Lung (tissue), 12 donors: ENCODE results near the gene SMIM12. TPM values are rescaled to one million over a fixed set of nuclear protein-coding genes. Genes with fewer than 3 reads are reported as not detected.
A peak's percentile ranks its signal among the peaks of the same experiment; 100 is the strongest.

Source experiments
- ATAC-seq: fragments of 200-7000 bp; cut with Tn5 transposase; one replicate; pipeline ENCODE4 v1.9.1; 2020; ENCODE audit warnings: moderate number of reproducible peaks; ENCODE audit not compliant: insufficient read depth, low FRiP score
- DNase-seq, 3 donors: peaks; one replicate each; pipeline ENCODE4 v3.0.0-alpha.2; 2013 to 2017
- H3K27ac ChIP-seq, 2 donors: one replicate each; pipeline ENCODE4 v1.5.1; 2013; ENCODE audit warnings: mild to moderate bottlenecking in 2 of 2, moderate library complexity in 2 of 2, control low read depth in 1 of 2, inconsistent platforms in 1 of 2, low read depth in 1 of 2, low read length in 1 of 2
- H3K27me3 ChIP-seq, 3 donors: one replicate each; pipeline ENCODE4 v1.5.1; 2013; ENCODE audit warnings: low read length in 2 of 3; ENCODE audit not compliant: control insufficient read depth in 3 of 3, insufficient read depth in 3 of 3
- H3K36me3 ChIP-seq, 4 donors: one replicate each; pipeline ENCODE4 v1.5.1; 2013; ENCODE audit warnings: low read length in 4 of 4, mild to moderate bottlenecking in 1 of 4, moderate library complexity in 1 of 4; ENCODE audit not compliant: control insufficient read depth in 4 of 4, insufficient read depth in 4 of 4
- H3K4me1 ChIP-seq, 5 donors: one replicate each; pipeline ENCODE4 v1.5.1; 2013; ENCODE audit warnings: low read length in 5 of 5, mild to moderate bottlenecking in 2 of 5, moderate library complexity in 1 of 5; ENCODE audit not compliant: control insufficient read depth in 5 of 5, insufficient read depth in 5 of 5
- H3K4me3 ChIP-seq: one replicate; pipeline ENCODE4 v1.5.1; 2013; ENCODE audit warnings: mild to moderate bottlenecking, control low read depth, moderate library complexity
- H3K9ac ChIP-seq, 2 donors: one replicate each; pipeline ENCODE4 v1.5.1; 2013; ENCODE audit warnings: low read length in 2 of 2, control low read depth in 1 of 2; ENCODE audit not compliant: insufficient read depth in 1 of 2
- H3K9me3 ChIP-seq, 4 donors: one replicate each; pipeline ENCODE4 v1.5.1; 2013; ENCODE audit warnings: low read length in 3 of 4, mild to moderate bottlenecking in 1 of 4, moderate library complexity in 1 of 4; ENCODE audit not compliant: control insufficient read depth in 4 of 4, insufficient read depth in 3 of 4
- WGBS, 2 donors: extraction: QIAGEN DNeasy Blood & Tissue Kit; methylation state at CpG; one replicate each; pipeline ENCODE4 v1.1.7; 2013; 5-methylcytosine and 5-hydroxymethylcytosine counted together
- polyA plus RNA-seq, 2 donors: library from polyadenylated mRNA; stranded (reverse); fragments of 200-250 nt; gene quantifications; one replicate each; pipeline ENCODE4 v1.2.1, GENCODE V29; 2013
- total RNA-seq, 2 donors: library from RNA; depleted of rRNA in 1 of 2; stranded (reverse); fragments of >200 nt in 1 of 2; gene quantifications; one replicate each; pipeline ENCODE4 v1.2.1, GENCODE V29; 2014 to 2021
- TF ChIP-seq, protein P1 (sequence below): IDR thresholded peaks from 2 replicates; pipeline ENCODE4 v1.5.1; 2012; ENCODE audit warnings: mild to moderate bottlenecking; ENCODE audit errors: control extremely low read depth, extremely low read depth
- donor health status: control.
- donor health status: control.
- donor health status: Bipolar disorder and iron deficiency.
- donor health status: healthy.
- donor health status: DM: yes; HTN: yes; CAD: no.

SMIM12 gene
- total and polyA plus RNA-seq, 4 donors: 17.9 to 67.8 (median 35.1) TPM

DNA sequence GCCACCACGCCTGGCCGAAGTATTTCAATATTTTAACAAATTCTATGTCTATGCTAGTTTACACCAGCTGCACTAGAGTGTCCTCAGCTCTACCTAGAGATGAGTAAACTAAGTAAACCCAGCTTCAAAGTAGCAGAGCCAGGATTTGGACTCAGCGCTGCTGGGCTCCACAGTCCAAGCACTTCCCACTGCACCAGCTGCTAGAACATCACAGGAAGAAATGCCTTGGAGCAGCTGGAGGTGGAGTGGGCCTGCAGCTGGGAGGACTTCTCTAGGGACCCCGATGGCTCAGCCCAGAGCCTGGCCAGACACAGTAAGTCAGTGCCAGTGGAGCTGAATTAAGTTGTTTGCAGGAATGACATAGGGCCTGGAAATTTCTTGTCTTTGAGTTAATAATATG lies 10.2 kb upstream of the SMIM12 start:
- ATAC-seq: no peak
- no peak for DNase-seq
- peaks cover 0 to 8% (median 0%) of the 10 kb centered on the region in 5 donors for H3K4me1 ChIP-seq
- WGBS, 2 donors: 89 to 93% methylated on average over 4 of the region's 4 CpGs
- no peak overlapping the region for H3K27ac ChIP-seq
- TF ChIP-seq, protein P1, sequence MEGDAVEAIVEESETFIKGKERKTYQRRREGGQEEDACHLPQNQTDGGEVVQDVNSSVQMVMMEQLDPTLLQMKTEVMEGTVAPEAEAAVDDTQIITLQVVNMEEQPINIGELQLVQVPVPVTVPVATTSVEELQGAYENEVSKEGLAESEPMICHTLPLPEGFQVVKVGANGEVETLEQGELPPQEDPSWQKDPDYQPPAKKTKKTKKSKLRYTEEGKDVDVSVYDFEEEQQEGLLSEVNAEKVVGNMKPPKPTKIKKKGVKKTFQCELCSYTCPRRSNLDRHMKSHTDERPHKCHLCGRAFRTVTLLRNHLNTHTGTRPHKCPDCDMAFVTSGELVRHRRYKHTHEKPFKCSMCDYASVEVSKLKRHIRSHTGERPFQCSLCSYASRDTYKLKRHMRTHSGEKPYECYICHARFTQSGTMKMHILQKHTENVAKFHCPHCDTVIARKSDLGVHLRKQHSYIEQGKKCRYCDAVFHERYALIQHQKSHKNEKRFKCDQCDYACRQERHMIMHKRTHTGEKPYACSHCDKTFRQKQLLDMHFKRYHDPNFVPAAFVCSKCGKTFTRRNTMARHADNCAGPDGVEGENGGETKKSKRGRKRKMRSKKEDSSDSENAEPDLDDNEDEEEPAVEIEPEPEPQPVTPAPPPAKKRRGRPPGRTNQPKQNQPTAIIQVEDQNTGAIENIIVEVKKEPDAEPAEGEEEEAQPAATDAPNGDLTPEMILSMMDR: no peak
- no peak overlapping the region for H3K4me3 ChIP-seq
- H3K9me3 ChIP-seq: peaks cover 0 to 2% (median 0%) of the 10 kb centered on the region in 4 donors
- H3K27me3 ChIP-seq: peaks cover 2 to 11% (median 6%) of the 10 kb centered on the region in 3 donors
- no peak overlapping the region for H3K9ac ChIP-seq
- H3K36me3 ChIP-seq: no peaks in the 10 kb centered on the region

DNA sequence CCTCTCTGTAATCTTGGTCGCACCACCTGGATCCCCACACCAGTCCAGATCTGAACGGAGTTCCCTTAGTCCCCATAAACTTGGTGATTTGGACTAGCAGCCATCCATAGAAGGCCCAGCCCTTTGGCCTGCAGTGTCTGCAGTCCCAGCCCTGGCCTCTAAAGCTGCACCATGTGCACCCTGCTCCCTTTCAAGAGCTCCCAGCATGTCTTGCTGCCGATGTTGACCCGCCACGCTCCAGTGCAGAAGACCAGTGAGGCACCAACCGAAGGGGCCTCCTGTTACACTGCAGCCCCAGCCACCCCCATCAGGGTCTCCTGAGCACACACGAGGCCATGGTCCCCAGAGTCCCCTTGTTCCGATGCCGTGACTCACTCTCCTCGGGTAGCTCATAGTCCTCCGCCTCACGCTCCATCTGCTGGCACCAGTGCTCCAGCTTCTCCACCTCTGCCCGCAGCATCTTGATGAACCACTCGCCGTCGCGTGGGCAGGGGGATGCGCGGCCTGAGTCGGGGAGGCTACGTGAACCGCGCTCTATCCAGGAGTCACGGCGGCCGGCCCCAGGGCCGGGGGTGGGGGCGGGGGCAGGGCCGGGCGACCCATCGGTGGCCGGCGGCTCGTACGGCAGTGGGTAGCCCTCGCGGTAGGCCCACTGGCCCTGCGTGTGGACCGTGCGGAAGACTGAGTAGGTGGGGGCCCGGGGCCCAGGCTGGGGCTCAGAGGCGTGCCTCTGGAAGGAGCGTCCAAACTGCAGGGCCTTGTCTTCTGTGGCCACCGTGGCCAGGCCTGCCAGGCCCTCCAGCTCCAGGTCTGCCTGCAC lies 8.9 kb upstream of the SMIM12 start:
- H3K27ac ChIP-seq: no peak overlapping the region
- no peak overlapping the region for H3K4me3 ChIP-seq
- TF ChIP-seq, protein P1: no peak
- peaks cover 0 to 8% (median 0%) of the 10 kb centered on the region in 5 donors for H3K4me1 ChIP-seq
- peaks cover 0 to 6% (median 0%) of the 10 kb centered on the region in 3 donors for H3K27me3 ChIP-seq
- ATAC-seq: no peak
- 91 to 95% methylated on average over 44 of the region's 44 CpGs for WGBS, 2 donors
- H3K9me3 ChIP-seq: no peaks in the 10 kb centered on the region
- no peak overlapping the region for H3K9ac ChIP-seq
- no peaks in the 10 kb centered on the region for H3K36me3 ChIP-seq
- DNase-seq: no peak

DNA sequence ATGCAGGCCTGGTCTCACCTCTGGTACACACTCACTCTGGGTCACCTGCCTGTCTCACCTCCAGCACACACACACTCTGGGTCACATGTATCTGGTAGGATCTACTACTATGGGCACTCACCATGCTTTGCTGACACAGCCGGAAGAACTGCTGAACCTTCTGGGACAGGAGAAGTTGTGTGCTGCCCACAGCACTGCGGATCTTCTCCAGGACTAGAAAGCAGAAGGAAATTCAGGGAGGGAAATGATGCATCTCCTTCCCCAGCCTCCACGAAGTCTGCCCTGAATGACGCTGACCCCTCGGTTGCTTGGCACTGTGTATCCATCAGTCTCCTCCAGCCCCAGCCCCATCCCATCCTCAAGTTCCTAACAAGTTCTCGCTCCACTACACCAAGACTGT lies 7.9 kb upstream of the SMIM12 start:
- H3K27ac ChIP-seq: no peak overlapping the region
- 38 to 71% methylated on average over 6 of the region's 6 CpGs for WGBS, 2 donors
- H3K9ac ChIP-seq: no peak overlapping the region
- H3K4me1 ChIP-seq: peaks cover 0 to 8% (median 0%) of the 10 kb centered on the region in 5 donors
- H3K4me3 ChIP-seq: no peak overlapping the region
- H3K9me3 ChIP-seq: no peaks in the 10 kb centered on the region
- no peak for ATAC-seq
- H3K27me3 ChIP-seq: peaks cover 0 to 11% (median 0%) of the 10 kb centered on the region in 3 donors
- no peaks in the 10 kb centered on the region for H3K36me3 ChIP-seq
- TF ChIP-seq, protein P1: no peak
- DNase-seq: no peak

DNA sequence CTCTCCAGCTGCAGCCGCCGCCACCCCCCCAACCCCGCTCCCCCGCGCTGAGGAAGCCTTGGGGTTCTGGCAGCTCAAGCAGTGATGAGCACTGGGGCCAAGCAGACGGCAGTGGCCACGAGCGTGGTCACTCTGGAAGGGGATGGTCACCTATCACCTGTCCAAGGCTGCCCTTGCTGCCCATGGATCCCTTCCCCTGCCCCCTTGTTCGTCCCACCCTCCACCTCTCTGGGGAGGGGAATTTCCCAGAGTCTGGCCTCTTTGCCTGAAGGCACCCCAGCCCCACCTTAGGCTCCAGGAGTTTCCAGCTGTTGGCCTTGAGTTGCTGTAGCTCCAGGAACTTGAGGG lies 7.2 kb upstream of the SMIM12 start:
- peak overlapping the region in 1 of 2 donors; percentile 92 for H3K27ac ChIP-seq
- no peak overlapping the region for H3K4me3 ChIP-seq
- no peak overlapping the region for H3K9ac ChIP-seq
- ATAC-seq (no peak), DNase-seq (no peak)
- H3K4me1 ChIP-seq: peaks cover 0 to 8% (median 0%) of the 10 kb centered on the region in 5 donors
- TF ChIP-seq, protein P1: no peak
- peaks cover 0 to 7% (median 0%) of the 10 kb centered on the region in 3 donors for H3K27me3 ChIP-seq
- WGBS, 2 donors: 26 to 30% methylated on average over 9 of the region's 9 CpGs
- H3K36me3 ChIP-seq: no peaks in the 10 kb centered on the region
- no peaks in the 10 kb centered on the region for H3K9me3 ChIP-seq
